ENCODE measurements around the gene RTP3.

- TF ChIP-seq, protein P1, sequence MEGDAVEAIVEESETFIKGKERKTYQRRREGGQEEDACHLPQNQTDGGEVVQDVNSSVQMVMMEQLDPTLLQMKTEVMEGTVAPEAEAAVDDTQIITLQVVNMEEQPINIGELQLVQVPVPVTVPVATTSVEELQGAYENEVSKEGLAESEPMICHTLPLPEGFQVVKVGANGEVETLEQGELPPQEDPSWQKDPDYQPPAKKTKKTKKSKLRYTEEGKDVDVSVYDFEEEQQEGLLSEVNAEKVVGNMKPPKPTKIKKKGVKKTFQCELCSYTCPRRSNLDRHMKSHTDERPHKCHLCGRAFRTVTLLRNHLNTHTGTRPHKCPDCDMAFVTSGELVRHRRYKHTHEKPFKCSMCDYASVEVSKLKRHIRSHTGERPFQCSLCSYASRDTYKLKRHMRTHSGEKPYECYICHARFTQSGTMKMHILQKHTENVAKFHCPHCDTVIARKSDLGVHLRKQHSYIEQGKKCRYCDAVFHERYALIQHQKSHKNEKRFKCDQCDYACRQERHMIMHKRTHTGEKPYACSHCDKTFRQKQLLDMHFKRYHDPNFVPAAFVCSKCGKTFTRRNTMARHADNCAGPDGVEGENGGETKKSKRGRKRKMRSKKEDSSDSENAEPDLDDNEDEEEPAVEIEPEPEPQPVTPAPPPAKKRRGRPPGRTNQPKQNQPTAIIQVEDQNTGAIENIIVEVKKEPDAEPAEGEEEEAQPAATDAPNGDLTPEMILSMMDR (IDR thresholded peaks at IDR 0.05; ENCODE audit: low read depth, low read length, missing input control) = no peak
- TF ChIP-seq YY1 (IDR thresholded peaks at IDR 0.05) (no peak), NR2F2 (IDR thresholded peaks at IDR 0.05) (no peak), RAD21 (IDR thresholded peaks at IDR 0.05) (no peak), SP1 (IDR thresholded peaks at IDR 0.05) (no peak), ZBTB33 (IDR thresholded peaks at IDR 0.05) (no peak), ATF3 (IDR thresholded peaks at IDR 0.05) (no peak), TAF1 (conservative IDR thresholded peaks at IDR 0.05) (no peak)
Measured at GRCh38 chr3:46535746-46536145, 38.0 kb downstream of the RTP3 start.

All from liver (tissue), 3 donors.